Ramos (cell line): ENCODE measurements around the gene ITPR2.

Experiments used
- in situ Hi-C: fragments of 300-500 bp; cut with MboI; formaldehyde crosslinking; loops from one replicate; pipeline ENCODE4 v1.14.3; 2022; ENCODE audit warnings: low sequenced_read_pairs; ENCODE audit not compliant: unreplicated experiment

ITPR2 gene

DNA sequence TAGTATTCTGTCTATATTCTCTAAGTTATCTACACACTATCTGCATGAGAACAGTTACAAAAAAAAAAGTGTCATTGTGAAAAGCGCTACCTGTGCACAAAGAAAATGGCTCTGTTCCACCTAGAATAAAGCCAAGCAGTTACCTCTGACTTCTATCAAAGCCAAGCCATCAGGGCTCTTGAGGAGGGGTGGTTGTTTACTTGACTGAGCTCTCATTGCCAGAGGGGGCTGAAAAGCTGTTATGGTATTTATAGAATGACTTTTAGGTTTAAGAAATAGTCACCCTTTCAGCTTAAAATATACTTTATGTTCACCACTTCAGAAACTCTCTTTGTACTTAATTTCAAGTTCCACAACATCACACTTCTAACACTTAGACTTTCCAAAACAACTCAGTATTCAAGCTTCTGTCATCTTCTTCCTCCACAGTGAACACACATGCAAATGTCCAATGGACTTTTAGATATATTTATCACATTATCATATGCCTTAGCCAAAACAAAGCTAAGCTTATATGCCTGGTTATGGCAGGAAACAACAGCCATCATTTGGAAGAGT is 7.5 kb downstream of the ITPR2 start:
- in situ Hi-C loops, result no loop called here

DNA sequence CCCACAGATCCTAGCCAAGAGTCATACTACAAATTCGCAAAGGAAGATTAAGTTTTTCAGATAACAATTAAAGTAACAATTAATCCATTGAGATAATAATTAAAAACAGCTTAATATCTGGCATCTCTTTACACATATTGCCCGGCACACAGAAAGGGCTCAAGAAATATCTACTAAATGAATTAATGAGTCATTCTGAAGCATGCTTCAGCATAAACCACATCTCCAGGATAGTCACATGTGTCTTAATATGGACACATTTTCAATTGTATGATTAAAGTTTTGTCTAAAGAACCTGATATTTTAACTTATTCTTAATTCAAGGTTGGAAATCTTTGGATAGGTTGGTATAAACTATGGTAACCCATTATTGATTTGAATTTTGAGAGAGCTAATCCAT is 9.6 kb downstream of the ITPR2 start:
- in situ Hi-C loops, result no loop called here

DNA sequence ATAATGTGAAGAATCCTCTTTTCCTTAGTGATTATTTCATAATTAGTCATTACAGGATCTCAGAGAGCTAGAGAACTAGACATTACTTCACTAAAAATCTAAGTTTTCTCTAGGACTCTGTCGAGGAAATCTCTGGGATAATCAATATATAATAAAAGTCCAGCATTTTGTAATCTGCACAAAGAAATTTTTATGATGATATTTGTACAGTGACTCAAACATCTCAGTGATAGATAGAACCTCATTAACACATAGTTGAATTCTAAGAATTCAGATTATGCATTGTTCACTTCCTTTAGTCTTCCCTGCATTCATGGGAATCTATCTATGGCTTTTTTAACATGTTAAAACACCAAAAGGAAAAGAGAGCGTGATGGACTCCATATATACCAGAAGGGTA is 11.0 kb downstream of the ITPR2 start:
- in situ Hi-C loops, result no loop called here

DNA sequence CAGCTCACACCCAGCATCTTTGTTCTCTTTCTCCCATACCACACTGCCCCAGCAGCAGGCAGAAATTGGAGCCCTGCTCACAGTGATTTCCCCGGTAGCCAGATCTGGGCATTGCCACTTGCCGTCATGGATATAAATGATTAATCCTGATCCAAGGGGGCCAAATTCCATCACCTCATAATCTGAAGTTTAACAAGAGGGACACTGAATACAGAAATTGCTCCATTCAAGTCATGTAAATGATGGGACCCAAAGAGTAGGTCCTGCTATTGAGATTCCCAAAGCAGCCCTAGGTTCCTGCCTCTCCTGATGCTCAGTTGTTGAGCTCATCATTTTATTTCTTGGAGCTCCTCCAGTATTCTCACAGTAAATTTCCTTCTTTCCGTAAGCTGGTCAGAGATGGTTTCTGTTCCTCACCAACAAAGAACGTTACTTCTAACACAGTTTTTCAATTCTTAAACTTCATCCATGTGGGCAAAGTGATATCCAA is 11.7 kb downstream of the ITPR2 start:
- in situ Hi-C loops, result no loop called here

DNA sequence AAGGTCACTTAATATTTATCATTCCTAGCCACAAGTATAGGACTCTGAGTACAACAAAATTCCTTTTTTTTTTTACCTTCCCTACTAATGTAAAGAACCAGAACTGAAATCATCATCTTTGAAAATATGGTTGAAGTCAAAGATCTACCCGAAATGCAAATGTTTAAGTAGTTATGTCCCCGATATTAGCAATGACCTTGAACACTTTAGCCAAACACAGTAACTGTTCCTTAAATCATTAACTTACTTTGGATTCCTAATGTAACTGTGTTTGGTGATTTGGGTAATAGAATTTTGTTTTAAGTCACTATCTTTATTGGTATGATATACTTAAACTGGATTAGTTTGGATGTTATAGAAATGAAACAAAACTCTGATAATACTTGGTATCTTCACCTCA is 14.4 kb downstream of the ITPR2 start:
- in situ Hi-C loops, result no loop called here

DNA sequence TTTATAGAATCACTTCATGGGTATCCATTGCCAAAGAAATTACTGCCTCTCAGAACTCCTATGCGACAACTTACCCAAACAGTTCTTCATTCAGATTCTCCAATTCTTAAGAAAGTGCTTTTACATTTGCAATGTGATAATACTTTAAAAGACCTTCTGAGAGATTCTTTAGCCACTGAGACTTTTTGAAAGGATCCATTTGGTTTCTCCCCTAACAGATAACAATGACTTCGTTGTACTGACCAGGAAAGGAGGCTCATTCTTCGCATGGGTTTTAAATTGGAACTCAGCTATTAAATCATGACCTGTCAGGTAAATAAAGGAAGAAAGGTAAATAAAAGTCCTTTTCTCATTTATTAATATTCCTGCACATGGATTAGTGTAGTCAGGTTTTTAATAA is 14.8 kb downstream of the ITPR2 start:
- in situ Hi-C loops, result no loop called here

DNA sequence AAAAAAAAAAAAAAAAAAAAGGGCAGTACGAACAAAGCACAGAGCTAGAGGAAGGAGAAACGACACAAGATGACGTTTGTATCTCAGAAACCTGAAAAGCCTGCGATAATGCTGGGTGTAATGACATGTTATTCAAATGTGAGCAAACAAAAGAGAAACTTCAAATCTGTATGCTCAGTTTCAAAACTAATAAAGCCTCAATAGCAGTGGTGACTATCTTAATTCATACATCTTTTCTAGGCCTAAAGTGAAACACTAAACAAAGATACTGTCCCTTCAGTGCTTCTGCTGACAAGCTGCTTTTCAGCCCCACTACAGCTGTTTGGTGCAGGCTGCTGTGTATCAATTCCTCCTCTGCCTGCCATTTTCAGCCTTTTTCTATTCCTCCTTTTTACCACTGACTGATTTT is 15.8 kb downstream of the ITPR2 start:
- in situ Hi-C loops, result no loop called here

DNA sequence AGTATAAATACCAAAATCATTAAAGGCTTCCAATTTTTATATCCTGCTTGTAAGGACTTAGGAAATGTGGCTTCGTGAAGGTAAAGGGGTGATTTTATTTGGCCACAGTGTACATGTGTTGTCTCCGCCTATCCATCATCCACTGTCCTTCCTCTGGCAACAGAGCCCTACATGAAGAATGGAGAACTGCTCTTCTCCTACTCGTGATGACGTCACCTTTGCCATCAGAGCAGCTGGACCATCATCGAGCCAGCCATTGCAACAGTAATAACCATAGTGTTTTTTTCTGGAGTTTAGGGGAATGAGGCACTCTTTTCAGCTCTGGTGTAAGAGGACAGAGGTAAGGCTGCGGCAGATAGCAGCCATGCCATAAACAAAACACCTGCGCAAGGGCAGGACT is 19.2 kb downstream of the ITPR2 start:
- in situ Hi-C loops, result no loop called here

DNA sequence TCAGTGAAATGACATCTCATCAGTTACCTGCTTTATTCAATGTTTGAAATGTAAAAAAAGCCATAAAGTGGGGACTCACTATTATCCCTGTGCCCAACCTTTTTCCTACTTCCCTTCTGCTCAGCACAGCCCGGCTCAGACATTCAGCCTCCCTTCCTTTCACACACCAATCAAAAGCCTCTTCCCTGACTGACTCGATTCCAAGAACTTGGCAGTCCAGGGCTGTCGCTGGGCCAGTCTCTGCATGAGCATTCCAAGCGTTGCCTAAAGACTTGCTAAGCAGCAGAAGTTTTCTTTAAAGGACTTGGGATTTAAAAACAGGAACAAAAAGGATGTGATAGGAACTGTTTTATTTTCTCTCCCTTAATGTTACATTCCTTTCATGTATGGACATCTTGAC is 22.7 kb downstream of the ITPR2 start:
- in situ Hi-C loops, result no loop called here

DNA sequence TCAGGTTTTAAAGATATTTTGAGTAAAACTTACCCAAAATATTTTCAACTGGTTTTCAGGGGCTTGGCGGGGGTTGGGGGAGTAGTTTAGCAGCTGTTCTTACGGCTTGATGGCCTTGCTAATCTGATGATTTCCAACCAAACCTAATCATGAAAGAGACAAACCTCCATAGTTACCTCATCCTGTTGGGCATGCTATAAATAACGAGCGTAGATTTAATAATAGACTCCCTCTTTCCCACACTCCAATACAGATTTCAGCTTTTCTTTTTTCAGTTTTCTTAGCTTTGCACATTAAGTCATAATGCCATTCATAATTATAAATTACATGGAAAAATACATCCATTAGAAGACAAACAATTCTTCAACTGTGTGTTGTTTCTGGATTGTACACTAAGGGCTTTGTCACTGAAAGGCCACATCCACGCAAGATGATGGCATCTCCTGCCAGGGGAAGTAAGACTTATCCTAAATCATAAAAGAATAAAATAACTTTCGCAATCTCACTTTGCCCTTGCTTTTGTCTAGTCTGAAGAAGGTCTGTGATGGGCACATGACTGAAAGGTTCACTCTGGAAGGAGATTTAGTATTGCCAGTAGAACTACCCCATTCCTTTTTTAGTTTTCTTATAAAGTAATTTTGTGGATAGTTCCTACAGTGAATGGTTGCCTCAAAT is 23.2 kb downstream of the ITPR2 start:
- in situ Hi-C loops, result no loop called here

DNA sequence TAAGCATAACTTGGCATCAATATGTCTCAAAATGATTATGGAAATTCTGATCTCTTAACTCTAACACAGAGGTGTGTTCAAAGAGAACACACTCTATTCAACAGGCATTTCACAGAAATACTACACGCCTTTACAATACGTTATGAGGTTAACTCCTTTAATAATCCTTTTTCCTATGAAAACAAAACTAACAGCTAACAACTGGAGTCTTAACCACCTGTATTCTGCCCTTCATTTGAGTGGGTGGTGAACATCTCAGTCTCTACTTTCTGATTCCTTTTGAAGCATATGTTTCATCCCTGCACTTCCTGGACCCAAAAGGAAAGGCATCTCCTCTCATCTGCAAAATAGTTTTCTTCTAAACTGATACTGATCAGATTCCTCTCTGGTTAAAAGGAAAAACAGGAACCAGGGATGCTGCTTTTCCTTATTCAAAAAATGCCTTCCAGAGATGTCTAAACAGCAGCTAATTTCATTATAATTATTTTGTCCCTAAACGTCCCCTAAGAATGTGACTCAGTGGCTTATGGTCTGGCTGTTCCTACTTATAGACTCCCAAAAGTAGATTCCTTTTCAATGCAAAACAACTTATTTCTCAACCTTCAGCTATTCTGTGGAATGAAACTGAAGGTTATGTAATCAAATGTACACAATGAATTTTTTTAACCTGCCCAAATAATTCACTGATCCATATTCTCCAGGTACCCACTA is 24.1 kb downstream of the ITPR2 start:
- in situ Hi-C loops, result no loop called here

DNA sequence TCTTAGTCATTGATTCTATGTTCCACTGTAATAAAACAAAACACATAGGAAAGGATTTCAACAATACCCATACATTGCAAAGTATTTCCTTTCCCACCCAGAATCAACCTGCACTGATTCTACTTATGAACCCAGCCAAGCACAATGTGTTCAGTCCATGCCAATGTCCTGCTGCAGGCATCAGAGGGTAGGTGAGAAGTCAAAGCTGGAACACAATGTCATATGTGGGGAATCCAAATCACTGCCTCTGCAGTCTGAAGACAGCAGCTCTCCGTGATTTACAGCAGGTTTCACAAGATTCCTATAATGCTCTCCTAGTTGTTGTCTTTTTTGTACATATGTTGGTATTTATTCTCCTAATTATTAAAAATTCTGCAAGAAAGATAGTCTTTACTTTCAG is 25.7 kb downstream of the ITPR2 start:
- in situ Hi-C loops, result no loop called here

DNA sequence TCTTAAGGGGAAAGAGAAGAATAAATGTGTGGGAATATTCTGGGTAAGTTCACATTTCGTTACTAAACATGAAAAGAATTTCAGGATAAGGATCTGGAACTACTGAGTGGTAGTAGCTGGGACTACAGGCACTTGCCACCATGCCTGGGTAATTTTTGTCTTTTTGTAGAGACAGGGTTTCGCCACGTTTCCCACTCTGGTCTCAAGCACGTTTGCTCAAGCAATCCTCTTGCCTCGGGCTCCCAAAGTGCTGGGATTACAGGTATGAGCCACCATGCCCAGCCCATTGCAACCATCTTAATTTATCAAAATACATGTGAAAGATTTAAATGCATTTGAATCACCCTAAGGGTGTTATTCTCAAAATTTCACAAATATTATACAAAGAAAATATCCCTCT is 26.4 kb downstream of the ITPR2 start:
- in situ Hi-C loops, result no loop called here

DNA sequence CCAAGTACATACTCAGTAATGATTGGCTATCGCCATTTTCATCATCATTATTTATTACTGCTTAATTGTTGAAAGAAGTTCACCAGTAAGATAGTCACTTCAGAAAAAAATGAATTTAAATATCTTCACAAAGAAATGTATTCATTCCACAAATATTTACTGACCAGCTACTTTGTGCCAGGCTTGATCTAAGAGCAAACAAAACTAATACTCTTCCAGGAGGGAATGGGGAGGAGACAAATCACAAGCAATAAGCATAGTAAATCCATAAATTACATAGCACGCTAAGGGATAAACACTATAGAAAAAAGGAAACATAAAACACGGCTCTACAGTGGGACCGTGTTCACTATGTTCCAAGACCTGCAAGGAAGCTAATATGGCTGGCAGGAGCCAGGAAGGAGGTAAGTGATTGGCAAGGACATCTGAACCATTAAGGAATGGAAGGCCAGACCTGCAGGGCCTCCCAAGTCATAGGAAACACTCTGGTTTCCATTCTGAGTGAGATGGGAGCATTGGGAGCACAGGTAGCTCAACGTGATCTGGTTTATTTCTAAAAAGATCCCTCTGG is 27.5 kb downstream of the ITPR2 start:
- in situ Hi-C loops, result no loop called here

DNA sequence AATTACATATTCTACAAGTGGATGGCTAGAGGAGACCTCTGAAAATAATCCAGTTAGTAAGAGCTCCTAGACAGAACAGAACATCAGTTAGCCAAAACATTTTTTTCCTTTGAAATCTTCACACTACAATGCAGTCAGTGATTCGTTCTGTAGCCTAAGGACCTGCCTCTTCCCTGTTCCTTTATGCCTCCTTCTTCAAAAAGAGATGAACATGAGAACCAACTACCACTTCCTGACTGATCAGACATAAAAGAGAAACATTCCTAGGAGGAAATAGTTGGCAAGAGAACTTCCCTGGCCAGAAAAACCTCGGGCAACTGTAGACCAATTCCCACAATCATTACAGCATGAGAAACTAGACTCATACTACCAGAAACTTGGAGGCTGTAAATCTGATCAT is 29.4 kb downstream of the ITPR2 start:
- in situ Hi-C loops, result no loop called here

DNA sequence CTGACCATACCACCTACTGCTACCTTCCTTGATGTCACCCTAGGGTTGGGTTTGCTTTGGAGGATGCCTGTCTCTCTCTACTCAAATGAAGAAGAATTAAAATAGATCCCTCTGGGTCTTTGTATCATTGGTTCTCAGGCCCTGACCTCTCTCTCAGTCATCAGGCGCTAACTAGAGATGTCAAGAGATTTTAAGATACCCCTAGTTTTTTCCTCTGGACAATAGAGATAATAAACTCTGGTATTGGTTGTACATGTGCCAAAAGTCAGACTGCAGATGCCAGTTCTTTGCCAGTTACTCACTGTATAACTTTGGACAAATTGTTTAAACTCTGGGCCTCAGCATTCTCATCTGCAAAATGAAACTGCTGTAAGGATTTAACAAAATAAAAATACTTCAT is 31.5 kb downstream of the ITPR2 start:
- in situ Hi-C loops, result no loop called here

DNA sequence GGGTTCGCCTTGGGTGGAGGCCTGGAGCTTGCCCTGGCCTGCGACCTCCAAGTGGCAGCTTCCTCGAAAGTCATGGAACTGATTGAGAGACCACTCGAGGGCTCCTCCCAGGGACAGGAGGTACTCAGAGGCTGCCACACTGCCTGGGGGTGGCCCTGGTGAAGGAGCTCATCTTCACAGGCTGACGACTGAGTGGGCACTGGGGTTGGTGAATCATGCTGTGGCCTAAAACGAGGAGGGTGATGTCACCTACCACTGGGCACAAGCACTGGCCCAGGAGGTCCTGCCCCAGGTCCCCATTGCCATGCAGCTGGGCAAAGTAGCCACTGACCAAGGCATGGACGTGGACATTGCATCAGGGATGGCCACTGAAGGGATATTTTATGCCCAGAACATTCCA is 32.1 kb downstream of the ITPR2 start:
- in situ Hi-C loops, result no loop called here

DNA sequence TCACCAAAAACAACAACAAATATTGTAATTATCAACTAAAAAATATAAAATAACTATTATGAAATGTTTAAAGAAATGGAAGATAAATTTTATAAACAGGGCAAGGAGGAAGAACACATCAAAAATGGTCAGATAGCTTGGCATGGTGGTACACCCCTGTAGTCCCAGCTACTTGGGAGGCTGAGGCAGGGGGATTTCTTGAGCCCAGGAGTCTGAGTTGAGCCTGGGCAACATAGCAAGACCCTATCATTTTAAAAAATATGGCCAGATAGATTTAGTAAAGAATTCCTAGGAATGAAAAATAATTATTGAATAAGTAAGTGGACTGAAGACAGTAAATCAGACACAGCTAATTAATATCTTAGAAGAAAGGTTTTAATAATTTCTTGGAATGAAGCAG is 32.6 kb downstream of the ITPR2 start:
- in situ Hi-C loops, result no loop called here

DNA sequence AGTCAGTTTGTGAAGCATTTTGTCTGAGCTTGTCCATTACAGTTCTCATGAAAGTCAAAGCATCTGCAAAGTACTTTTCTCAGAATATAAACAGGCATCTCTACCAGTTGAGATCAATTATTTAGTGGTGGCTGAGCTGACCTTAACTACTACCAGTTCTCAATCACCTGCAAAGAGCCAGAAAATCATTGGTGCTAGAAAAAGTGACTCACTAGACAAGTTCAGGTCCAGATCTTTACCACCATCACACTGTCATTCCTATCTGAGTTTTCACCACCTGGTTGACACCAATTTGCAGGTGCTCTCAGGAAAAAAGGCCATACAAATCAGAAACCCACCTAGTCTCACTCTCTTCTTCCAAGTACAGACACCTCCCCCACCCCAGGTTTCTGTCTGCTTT is 33.3 kb downstream of the ITPR2 start:
- in situ Hi-C loops, result no loop called here

DNA sequence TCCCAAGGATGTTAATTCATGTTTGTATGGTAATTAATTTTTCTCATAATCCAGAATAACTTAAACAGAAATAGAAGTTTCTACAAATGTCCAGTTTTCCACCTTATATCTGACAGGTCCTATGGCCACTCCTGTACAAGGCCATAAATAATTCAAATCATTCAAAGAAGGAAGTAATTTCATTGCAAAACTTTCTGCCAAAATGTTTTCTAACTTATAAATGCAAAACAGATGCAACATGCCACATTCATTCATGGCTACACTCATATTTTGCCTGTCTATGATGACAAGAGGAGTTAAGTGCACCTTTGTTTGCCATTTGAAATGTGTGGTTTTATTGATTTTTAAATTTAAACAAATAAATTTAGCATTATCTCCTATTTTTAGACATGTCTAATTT is 34.4 kb downstream of the ITPR2 start:
- in situ Hi-C loops, result no loop called here

DNA sequence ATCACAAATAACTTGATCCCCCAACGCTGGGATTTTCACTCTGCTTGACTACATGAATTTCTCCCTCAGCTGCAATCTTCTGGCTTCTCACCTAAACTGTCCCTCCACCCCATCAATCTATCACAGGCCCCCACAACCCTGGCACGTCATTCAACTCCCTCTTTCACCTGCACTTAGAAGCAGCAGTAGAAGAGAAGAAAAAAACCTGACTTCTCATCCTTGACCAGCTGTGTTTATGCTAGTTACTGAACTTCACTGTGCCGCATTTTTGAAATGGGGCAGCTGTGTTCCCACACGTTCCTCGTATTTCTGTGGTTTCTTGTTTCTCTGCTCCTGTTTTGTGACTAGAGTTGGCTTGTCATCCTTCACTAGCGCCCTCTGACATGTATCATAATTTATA is 35.0 kb downstream of the ITPR2 start:
- in situ Hi-C loops, result no loop called here
